OCI-LY3 (cell line): ENCODE data around the gene GOLGA6L10.
"Not testable (repeated sequence)": the region's sequence is repeated elsewhere in the genome, so short reads cannot be mapped to it uniquely, and the experiment has no call there.

Experiments
- H2AFZ ChIP-seq: fragments of 200-600, 300-600 bp; shearing (Covaris generic); 2 replicates; pipeline ENCODE4 v1.6.0; 2014; ENCODE audit warnings: antibody characterized with exemption, low read depth, low read length
- H3K27ac ChIP-seq: fragments of 200-600, 300-600 bp; sonication (generic); 2 replicates; pipeline ENCODE4 v1.5.1; 2014; ENCODE audit warnings: mild to moderate bottlenecking, low read length, moderate library complexity, mixed read lengths
- H3K27me3 ChIP-seq: fragments of 200-600, 300-600 bp; sonication (generic); 2 replicates; pipeline ENCODE4 v1.6.1; 2014; ENCODE audit warnings: low read depth, low read length, mixed read lengths
- H3K36me3 ChIP-seq: fragments of 200-600, 300-600 bp; sonication (generic); replicated peaks from 2 replicates; pipeline ENCODE3; 2014; ENCODE audit warnings: low read depth, low read length, mixed read lengths
- H3K4me1 ChIP-seq: fragments of 300-600, 200-600 bp; sonication (generic); 2 replicates; pipeline ENCODE4 v1.6.1; 2014; ENCODE audit warnings: low read length, mixed read lengths
- H3K4me2 ChIP-seq: fragments of 200-600, 300-600 bp; sonication (generic); 2 replicates; pipeline ENCODE4 v1.6.1; 2014; ENCODE audit warnings: low read length, mixed read lengths
- H3K4me3 ChIP-seq: fragments of 300-600, 200-600 bp; sonication (generic); 2 replicates; pipeline ENCODE4 v1.5.1; 2014; ENCODE audit warnings: antibody characterized with exemption, mild to moderate bottlenecking, low read length, moderate library complexity
- H3K79me2 ChIP-seq: fragments of 300-600, 200-600 bp; shearing (Covaris generic); 2 replicates; pipeline ENCODE4 v1.6.1; 2014; ENCODE audit warnings: mild to moderate bottlenecking, low read length, mixed read lengths
- H3K9ac ChIP-seq: fragments of 300-600, 200-600 bp; shearing (Covaris generic); 2 replicates; pipeline ENCODE4 v1.6.0; 2014; ENCODE audit warnings: mild to moderate bottlenecking, low read length, moderate library complexity
- H3K9me3 ChIP-seq: fragments of 200-600, 300-600 bp; shearing (Covaris generic); 2 replicates; pipeline ENCODE4 v1.6.1; 2014; ENCODE audit warnings: low read length, mixed read lengths; ENCODE audit not compliant: insufficient read depth
- H4K20me1 ChIP-seq: fragments of 200-600, 300-600 bp; sonication (generic); 2 replicates; pipeline ENCODE4 v1.6.1; 2016; ENCODE audit warnings: low read length, mixed read lengths; ENCODE audit not compliant: insufficient read depth
- CTCF ChIP-seq: fragments of 200-600, 300-600 bp; sonication (generic); IDR thresholded peaks from 2 replicates; pipeline ENCODE4 v1.5.1; 2014; ENCODE audit warnings: antibody characterized with exemption, low read length, low read depth
- EZH2phosphoT487 ChIP-seq: fragments of 200-600 bp; shearing (Covaris generic); IDR thresholded peaks from 2 replicates; pipeline ENCODE4 v1.6.1; 2018; ENCODE audit warnings: antibody characterized with exemption, mixed run types, low read depth

The GOLGA6L10 gene

GRCh38 chr15:82301296-82302016, 47.8 kb downstream of the GOLGA6L10 start:
- Histone ChIP-seq H4K20me1 (no peaks in the 10 kb centered on the region), H3K4me3 (no peak overlapping the region), H3K4me1 (no peaks in the 10 kb centered on the region), H3K79me2 (no peaks in the 10 kb centered on the region), H3K4me2 (no peak overlapping the region), H3K36me3 (no peaks in the 10 kb centered on the region), H3K27me3 (no peaks in the 10 kb centered on the region), H3K9ac (no peak overlapping the region), H3K27ac (no peak overlapping the region), H3K9me3 (no peaks in the 10 kb centered on the region), H2AFZ (no peak overlapping the region)
- TF ChIP-seq EZH2phosphoT487 = no peak
- no peak for TF ChIP-seq CTCF

DNA sequence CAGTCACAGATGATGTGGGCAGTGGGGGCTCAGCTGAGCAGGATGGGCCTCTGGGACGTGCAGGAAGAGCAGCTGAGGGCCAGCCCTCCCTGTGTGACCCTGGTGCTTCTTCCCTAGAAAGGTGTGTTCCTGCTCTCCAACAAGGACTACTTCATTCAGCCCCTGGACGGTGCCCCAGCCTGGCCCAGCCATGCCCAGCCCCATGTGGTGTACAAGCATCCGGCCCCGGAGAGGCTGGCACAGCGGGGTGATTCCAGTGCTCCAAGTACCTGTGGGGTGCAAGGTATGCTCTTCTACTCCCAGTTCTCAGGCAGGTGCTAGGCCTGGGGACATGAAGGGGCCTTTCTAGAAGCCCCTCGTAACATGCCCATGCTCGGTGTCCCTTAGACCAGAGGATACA, 48.4 kb downstream of the GOLGA6L10 start:
- no peaks in the 10 kb centered on the region for H3K9me3 ChIP-seq
- no peak overlapping the region for H3K9ac ChIP-seq
- no peaks in the 10 kb centered on the region for H3K36me3 ChIP-seq
- no peak for TF ChIP-seq EZH2phosphoT487
- no peak for TF ChIP-seq CTCF
- H3K79me2 ChIP-seq = no peaks in the 10 kb centered on the region
- no peak overlapping the region for H3K4me3 ChIP-seq
- H2AFZ ChIP-seq = no peak overlapping the region
- H3K27ac ChIP-seq = no peak overlapping the region
- H3K27me3 ChIP-seq = no peaks in the 10 kb centered on the region
- no peaks in the 10 kb centered on the region for H3K4me1 ChIP-seq
- no peaks in the 10 kb centered on the region for H4K20me1 ChIP-seq
- no peak overlapping the region for H3K4me2 ChIP-seq

DNA sequence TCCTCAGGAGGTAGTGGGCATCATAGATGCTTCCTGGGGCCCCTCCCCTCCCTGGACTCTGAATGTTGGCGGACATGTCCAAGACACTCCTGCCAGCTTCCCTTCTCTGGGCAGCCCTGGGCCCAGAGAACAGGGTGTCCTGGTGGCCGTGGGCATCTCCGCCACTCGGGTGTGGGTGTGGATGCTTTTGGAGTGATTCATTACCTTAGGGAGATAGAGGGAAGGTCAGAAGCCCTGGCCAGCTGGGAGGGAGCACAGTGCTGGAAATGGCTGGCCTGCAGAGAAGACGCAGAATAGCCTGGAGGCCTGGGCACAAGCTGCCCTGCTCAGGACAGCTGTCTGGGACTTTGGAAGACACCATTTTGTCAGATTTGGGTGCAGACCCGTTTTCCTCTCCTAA, 48.9 kb downstream of the GOLGA6L10 start:
- H3K9ac ChIP-seq, H3K9me3 ChIP-seq, H3K27ac ChIP-seq, H3K4me3 ChIP-seq, H3K36me3 ChIP-seq, H2AFZ ChIP-seq, H4K20me1 ChIP-seq, H3K79me2 ChIP-seq, H3K27me3 ChIP-seq, H3K4me1 ChIP-seq, H3K4me2 ChIP-seq: not testable (repeated sequence)

DNA sequence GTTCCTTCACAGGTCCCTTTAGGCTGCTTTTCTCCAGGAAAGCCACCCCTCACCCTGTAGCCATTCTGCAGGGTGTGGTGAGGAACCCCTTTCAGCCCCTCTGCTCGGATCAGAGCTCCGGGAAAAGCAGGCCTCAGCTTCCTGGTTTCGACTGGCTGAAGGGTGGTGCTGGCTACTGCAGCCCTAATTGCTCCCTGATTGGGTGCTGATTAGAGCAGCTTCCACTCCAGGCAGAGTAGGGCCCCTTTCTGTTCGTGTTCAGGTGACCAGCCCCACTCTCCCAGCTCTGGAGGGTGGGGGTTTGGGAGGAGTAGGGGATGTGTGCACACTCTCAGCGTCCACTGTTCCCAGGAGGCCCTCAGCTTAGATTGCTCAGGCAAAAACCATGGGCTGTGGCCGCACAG, 49.8 kb downstream of the GOLGA6L10 start:
- not testable (repeated sequence) for H3K4me3 ChIP-seq, H2AFZ ChIP-seq, H3K4me2 ChIP-seq, H3K27me3 ChIP-seq, H3K9ac ChIP-seq, H4K20me1 ChIP-seq, H3K27ac ChIP-seq, H3K4me1 ChIP-seq, H3K36me3 ChIP-seq, H3K79me2 ChIP-seq, H3K9me3 ChIP-seq

DNA sequence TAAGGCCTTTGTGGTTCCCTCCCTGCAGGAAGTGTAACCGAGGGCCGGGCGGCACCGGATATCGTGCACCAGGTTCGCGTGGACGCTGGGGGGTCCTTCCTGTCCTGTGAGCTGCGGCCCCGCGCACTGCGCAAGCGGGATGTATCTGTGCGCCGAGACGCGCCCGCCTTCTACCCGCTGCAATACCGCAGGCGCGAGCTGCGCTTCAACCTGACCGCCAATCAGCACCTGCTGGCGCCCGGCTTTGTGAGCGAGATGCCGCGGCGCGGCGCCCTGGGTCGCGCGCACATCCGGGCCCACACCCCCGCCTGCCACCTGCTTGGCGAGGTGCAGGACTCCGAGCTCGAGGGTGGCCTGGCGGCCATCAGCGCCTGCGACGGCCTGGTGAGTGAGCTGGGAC, 50.8 kb downstream of the GOLGA6L10 start:
- H3K4me3 ChIP-seq = peak overlapping the region; percentile 60
- no peaks in the 10 kb centered on the region for H3K9me3 ChIP-seq
- H3K4me2 ChIP-seq = peak overlapping the region; percentile 46
- no peak overlapping the region for H3K9ac ChIP-seq
- no peaks in the 10 kb centered on the region for H3K79me2 ChIP-seq
- H3K36me3 ChIP-seq = no peaks in the 10 kb centered on the region
- no peaks in the 10 kb centered on the region for H3K27me3 ChIP-seq
- H4K20me1 ChIP-seq = no peaks in the 10 kb centered on the region
- TF ChIP-seq CTCF (no peak), EZH2phosphoT487 (no peak)
- H3K27ac ChIP-seq = no peak overlapping the region
- H3K4me1 ChIP-seq = no peaks in the 10 kb centered on the region
- no peak overlapping the region for H2AFZ ChIP-seq
